ENCODE data around the gene ARHGEF19.
"Not testable (repeated sequence)": the region's sequence is repeated elsewhere in the genome, so short reads cannot be mapped to it uniquely, and the experiment has no call there.

The ARHGEF19 gene

DNA sequence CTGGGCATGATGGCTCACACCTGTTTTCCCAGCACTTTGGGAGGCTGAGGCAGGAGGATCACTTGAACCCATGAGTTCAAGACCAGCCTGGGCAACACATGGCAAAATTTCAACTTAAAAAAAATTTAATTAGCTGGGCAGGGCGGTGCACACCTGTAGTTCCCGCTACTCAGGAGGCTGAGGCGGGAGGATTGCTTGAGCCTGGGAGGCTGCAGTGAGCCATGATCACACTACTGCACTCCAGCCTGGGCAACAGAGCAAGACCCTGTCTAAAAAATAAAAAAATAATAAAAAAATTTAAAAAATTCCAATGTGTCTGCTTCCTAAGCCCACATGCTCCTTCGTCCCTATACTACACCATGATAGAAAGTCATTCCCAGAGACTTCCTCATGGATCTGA is 16.3 kb downstream of the ARHGEF19 start:
- H3K9me3 Mint-ChIP-seq; H3K4me1 Mint-ChIP-seq (ENCODE audit: low read depth); H3K27ac Mint-ChIP-seq; H3K36me3 Mint-ChIP-seq (ENCODE audit: low read depth); DNase-seq (ENCODE audit: low spot score); H3K4me3 Mint-ChIP-seq; H3K27me3 Mint-ChIP-seq (ENCODE audit: low read depth): not testable (repeated sequence)

- H3K27me3 Mint-ChIP-seq (ENCODE audit: low read depth): peaks cover 9% of the 10 kb centered on the region
- no peak for DNase-seq (ENCODE audit: low spot score)
- H3K36me3 Mint-ChIP-seq (ENCODE audit: low read depth): no peaks in the 10 kb centered on the region
- peaks cover 9% of the 10 kb centered on the region for H3K4me1 Mint-ChIP-seq (ENCODE audit: low read depth)
- H3K4me3 Mint-ChIP-seq: no peak overlapping the region
- H3K9me3 Mint-ChIP-seq: no peaks in the 10 kb centered on the region
- H3K27ac Mint-ChIP-seq: no peak overlapping the region
These were observed 16.9 kb downstream of the ARHGEF19 start for GRCh38 chr1:16195518-16195905.

GRCh38 chr1:16191916-16192546 is 20.4 kb downstream of the ARHGEF19 start:
- Mint-ChIP-seq H3K4me1 (ENCODE audit: low read depth) (no peaks in the 10 kb centered on the region), H3K27me3 (ENCODE audit: low read depth) (peaks cover 9% of the 10 kb centered on the region), H3K36me3 (ENCODE audit: low read depth) (no peaks in the 10 kb centered on the region), H3K27ac (no peak overlapping the region), H3K9me3 (no peaks in the 10 kb centered on the region), H3K4me3 (no peak overlapping the region)
- DNase-seq (ENCODE audit: low spot score): no peak

- H3K4me3 Mint-ChIP-seq: no peak overlapping the region
- H3K27me3 Mint-ChIP-seq (ENCODE audit: low read depth): peaks cover 7% of the 10 kb centered on the region
- H3K27ac Mint-ChIP-seq: no peak overlapping the region
- no peaks in the 10 kb centered on the region for H3K36me3 Mint-ChIP-seq (ENCODE audit: low read depth)
- H3K4me1 Mint-ChIP-seq (ENCODE audit: low read depth): no peaks in the 10 kb centered on the region
- no peak for DNase-seq (ENCODE audit: low spot score)
- H3K9me3 Mint-ChIP-seq: no peaks in the 10 kb centered on the region
These were observed 21.1 kb downstream of the ARHGEF19 start for GRCh38 chr1:16191309-16191708.

DNA sequence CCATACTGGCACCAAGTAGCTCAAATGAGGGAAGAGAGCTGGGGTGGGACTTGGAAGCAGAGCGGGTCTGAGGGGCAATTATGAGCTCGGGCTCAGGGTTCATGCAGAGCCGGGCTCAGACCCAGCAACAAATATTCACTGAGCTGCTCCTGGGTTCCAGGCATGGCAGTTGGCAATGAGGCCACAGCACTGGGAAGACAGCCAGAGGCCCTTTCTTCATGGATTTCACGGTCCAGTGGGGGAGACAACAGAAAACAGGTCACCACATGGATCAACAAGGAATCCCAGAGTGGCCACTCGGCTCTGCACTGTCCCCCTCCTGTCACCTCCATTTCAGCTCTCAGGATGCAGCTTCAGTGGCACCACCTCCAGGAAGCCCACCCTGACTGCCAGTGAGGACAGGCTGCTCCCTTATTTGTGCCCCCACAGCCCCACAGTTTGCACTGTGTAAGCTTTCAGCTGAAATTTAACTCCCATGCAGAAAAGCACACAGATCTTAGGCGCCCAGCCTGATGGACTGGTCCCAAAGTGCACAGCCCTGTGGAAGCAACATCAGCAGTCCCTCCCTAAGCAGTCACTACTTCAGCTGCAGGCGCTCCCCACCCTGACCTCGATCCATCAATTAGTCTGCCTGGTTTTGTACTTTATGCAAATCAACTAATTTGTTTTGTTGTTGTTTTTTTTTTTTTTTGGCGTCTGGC is 22.4 kb downstream of the ARHGEF19 start:
- Mint-ChIP-seq H3K9me3 (no peaks in the 10 kb centered on the region), H3K4me1 (ENCODE audit: low read depth) (no peaks in the 10 kb centered on the region), H3K36me3 (ENCODE audit: low read depth) (no peaks in the 10 kb centered on the region), H3K4me3 (no peak overlapping the region), H3K27me3 (ENCODE audit: low read depth) (peaks cover 7% of the 10 kb centered on the region), H3K27ac (no peak overlapping the region)
- no peak for DNase-seq (ENCODE audit: low spot score)

DNA sequence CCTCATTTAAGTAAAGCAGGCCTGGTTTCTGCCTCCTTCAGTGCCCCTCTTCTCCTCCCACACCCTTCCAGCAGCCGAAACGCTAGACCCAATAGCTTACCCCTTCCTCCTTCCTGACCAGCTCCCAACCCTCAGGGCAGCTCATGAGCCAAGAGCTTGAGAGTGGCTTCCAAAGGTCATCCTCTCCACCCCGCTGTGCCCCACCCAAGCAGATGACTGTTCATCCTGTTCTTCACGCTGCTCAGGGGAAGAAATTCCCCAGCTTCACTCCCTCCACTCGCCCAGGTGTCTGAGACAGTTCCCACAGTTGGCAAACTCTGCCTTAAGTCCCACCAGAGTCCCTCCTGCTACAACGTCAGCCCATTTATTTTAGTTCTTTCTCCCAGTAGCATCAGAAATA is 23.4 kb downstream of the ARHGEF19 start:
- no peaks in the 10 kb centered on the region for H3K9me3 Mint-ChIP-seq
- no peaks in the 10 kb centered on the region for H3K36me3 Mint-ChIP-seq (ENCODE audit: low read depth)
- no peak for DNase-seq (ENCODE audit: low spot score)
- H3K27me3 Mint-ChIP-seq (ENCODE audit: low read depth): peaks cover 4% of the 10 kb centered on the region
- H3K4me1 Mint-ChIP-seq (ENCODE audit: low read depth): no peaks in the 10 kb centered on the region
- no peak overlapping the region for H3K27ac Mint-ChIP-seq
- H3K4me3 Mint-ChIP-seq: no peak overlapping the region

- H3K4me1 Mint-ChIP-seq (ENCODE audit: low read depth): no peaks in the 10 kb centered on the region
- H3K4me3 Mint-ChIP-seq: no peak overlapping the region
- H3K27ac Mint-ChIP-seq: no peak overlapping the region
- DNase-seq (ENCODE audit: low spot score): peak; percentile 64
- no peaks in the 10 kb centered on the region for H3K9me3 Mint-ChIP-seq
- H3K27me3 Mint-ChIP-seq (ENCODE audit: low read depth): peaks cover 4% of the 10 kb centered on the region
- H3K36me3 Mint-ChIP-seq (ENCODE audit: low read depth): no peaks in the 10 kb centered on the region
These were observed 24.6 kb downstream of the ARHGEF19 start for GRCh38 chr1:16187748-16188401.

DNA sequence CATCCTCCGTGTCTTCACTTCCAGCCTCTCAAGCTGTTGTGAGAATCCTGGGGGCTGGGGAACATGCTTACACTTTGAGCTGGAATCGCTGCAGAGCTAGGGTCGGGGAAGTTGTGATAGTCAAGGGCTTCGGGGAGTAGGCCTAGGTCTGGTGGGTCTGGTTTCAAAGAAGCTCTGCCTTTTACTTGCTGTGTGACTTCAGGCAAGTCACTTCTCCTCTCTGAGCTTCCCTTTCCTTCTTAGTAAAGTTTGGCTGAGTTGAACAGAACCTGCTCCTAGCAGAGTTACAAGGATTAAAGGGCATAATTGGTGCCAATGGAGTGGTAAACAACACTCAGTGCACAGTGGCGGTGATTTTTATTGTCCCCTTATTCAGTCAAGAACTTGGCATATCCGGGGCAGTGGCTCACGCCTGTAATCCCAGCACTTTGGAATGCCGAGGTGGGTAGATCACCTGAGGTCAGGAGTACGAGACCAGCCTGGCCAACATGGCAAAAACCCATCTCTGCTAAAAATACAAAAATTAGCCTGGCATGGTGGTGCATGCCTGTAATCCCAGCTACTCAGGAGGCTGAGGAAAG is 25.7 kb downstream of the ARHGEF19 start:
- DNase-seq (ENCODE audit: low spot score): no peak
- Mint-ChIP-seq H3K36me3 (ENCODE audit: low read depth) (no peaks in the 10 kb centered on the region), H3K9me3 (no peaks in the 10 kb centered on the region)

GRCh38 chr1:16184557-16185303 is 27.7 kb downstream of the ARHGEF19 start:
- no peaks in the 10 kb centered on the region for H3K9me3 Mint-ChIP-seq
- no peaks in the 10 kb centered on the region for H3K36me3 Mint-ChIP-seq (ENCODE audit: low read depth)
- no peak overlapping the region for H3K27ac Mint-ChIP-seq
- H3K4me3 Mint-ChIP-seq: no peak overlapping the region
- no peaks in the 10 kb centered on the region for H3K27me3 Mint-ChIP-seq (ENCODE audit: low read depth)
- no peak for DNase-seq (ENCODE audit: low spot score)
- H3K4me1 Mint-ChIP-seq (ENCODE audit: low read depth): no peaks in the 10 kb centered on the region

More for the DNA sequence above, 25.7 kb downstream of the ARHGEF19 start:
- H3K4me1 Mint-ChIP-seq (ENCODE audit: low read depth): no peaks in the 10 kb centered on the region
- H3K27me3 Mint-ChIP-seq (ENCODE audit: low read depth): peaks cover 4% of the 10 kb centered on the region
- no peak overlapping the region for H3K27ac Mint-ChIP-seq
- no peak overlapping the region for H3K4me3 Mint-ChIP-seq

DNA sequence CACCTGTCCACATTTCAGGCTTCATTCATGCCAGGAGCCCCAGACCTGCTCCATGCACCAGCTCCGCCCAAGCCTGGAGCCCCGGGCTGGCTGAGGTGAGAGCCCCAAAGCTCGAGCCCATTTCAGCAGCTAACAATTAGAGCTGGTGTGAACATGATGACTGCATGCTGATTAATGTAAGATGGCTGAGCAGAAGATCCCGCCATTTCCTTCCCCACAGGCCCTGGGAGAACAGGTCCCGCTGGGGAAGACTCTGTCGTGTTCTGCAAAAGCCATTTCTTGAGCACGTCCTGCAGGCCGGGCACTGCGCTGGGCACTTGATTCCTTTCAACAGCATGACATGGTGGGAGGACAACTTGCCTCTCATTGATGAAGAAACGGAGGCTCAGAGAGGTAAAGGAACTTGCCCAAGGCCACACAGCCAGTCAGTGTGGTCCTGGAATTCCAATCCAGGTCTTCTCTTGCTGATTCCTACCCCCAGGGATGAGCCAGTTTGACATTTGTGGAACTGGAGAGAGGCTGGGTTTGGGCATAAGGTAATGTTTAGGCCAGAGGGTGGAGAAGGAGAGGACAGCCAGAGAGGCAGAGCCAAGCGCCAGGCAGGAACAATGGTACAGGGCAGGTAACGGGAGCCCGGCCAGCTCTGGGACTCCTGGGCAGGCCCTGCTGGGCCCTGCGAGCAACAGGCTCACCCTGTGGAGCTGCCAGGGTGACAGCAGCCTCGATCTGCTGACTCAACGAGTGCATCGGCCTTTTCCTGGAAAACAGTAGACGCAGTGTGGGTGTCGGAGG is 28.5 kb downstream of the ARHGEF19 start:
- Mint-ChIP-seq H3K36me3 (ENCODE audit: low read depth) (no peaks in the 10 kb centered on the region), H3K4me3 (no peak overlapping the region), H3K27me3 (ENCODE audit: low read depth) (no peaks in the 10 kb centered on the region), H3K4me1 (ENCODE audit: low read depth) (no peaks in the 10 kb centered on the region), H3K9me3 (no peaks in the 10 kb centered on the region), H3K27ac (no peak overlapping the region)
- no peak for DNase-seq (ENCODE audit: low spot score)

DNA sequence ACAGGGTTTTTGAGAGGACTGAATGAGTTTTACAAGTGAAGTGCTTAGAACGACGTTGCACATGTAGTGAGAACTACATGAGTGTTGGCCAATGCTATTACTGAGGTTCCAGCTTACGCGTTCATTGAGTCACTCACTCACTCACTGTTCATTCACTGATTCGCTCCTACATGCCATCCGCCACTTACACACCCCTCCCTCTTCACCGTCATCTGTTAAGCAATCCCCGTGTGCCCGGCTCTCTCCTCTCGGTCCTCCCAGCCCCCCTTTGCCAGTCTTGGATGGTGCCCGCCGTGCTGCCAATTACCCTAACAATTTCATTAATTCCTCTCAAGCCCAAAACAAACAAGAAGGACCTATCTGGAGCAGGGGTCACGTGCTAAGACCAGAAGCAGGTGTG is 29.3 kb downstream of the ARHGEF19 start:
- DNase-seq (ENCODE audit: low spot score): no peak
- Mint-ChIP-seq H3K27me3 (ENCODE audit: low read depth) (no peaks in the 10 kb centered on the region), H3K36me3 (ENCODE audit: low read depth) (no peaks in the 10 kb centered on the region), H3K4me3 (no peak overlapping the region), H3K9me3 (no peaks in the 10 kb centered on the region), H3K27ac (no peak overlapping the region), H3K4me1 (ENCODE audit: low read depth) (no peaks in the 10 kb centered on the region)

DNA sequence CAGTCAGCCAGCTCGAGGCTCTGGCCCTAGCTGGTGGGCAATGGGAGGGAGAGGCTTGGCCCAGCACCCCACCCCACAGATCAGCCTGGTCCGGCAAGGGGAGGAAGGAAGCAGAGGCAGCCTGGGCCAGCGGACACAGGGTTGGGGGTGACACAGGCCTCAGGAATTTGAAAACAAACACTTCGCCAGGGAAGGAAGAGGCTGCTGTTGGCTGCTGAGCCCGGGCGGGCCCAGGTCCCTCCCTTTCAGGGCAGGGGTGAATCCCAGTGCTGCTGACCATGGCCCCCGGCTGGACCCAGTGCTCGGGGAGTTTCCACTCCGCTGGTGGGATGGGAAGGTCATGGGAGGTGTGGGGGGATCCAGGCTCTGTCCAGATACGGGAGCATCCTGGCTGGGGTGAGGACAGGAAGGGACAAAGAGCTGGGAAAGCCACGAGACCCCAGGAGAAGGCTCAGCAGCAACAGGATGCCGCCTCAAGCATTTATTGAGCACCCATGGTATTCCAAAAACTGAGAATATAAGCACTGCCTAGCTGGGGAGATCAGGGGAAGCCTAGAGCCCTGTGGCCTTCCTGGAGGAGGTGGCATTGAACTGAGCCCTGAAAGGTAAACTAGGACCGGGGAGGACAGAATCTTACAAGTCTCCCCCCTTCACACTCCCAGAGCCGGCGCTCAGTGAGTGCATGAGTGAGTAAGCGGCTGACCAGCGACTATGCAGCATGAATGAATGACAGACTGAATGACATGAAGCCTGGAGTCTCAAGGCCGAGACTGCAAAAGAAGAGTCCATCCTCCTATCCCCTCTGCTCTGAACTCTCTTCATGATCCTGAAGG is 30.3 kb downstream of the ARHGEF19 start:
- Mint-ChIP-seq H3K4me3 (no peak overlapping the region), H3K4me1 (ENCODE audit: low read depth) (no peaks in the 10 kb centered on the region), H3K9me3 (no peaks in the 10 kb centered on the region), H3K27me3 (ENCODE audit: low read depth) (no peaks in the 10 kb centered on the region), H3K36me3 (ENCODE audit: low read depth) (no peaks in the 10 kb centered on the region), H3K27ac (no peak overlapping the region)
- DNase-seq (ENCODE audit: low spot score): no peak

Data from T-helper 2 cell treated with Interferon-gamma antibody and Interleukin-4, amounts not matched to agents 5 μg/mL and 100 μg/mL, for 36 hours (primary cell).